Liver (tissue), 9 donors: Measurements from ENCODE around the gene DBP. TPM values are rescaled to one million over a fixed set of nuclear protein-coding genes. Genes with fewer than 3 reads are reported as not detected.

Source experiments
- DNase-seq: peaks from one replicate; pipeline ENCODE4 v3.0.0-alpha.2; 2017; ENCODE audit warnings: low spot score
- H3K27ac ChIP-seq, 2 donors: one replicate each; pipeline ENCODE4 v1.7.0; 2013; ENCODE audit warnings: inconsistent platforms in 2 of 2, low read length in 2 of 2, control low read depth in 1 of 2, low read depth in 1 of 2, mild to moderate bottlenecking in 1 of 2
- H3K27me3 ChIP-seq, 4 donors: one replicate each; pipeline versions ENCODE4 v1.6.1 to v1.7.0; 2013; ENCODE audit warnings: low read length in 3 of 4, inconsistent platforms in 1 of 4, mild to moderate bottlenecking in 1 of 4, moderate library complexity in 1 of 4; ENCODE audit not compliant: control insufficient read depth in 4 of 4, insufficient read depth in 4 of 4
- H3K36me3 ChIP-seq, 4 donors: one replicate each; pipeline versions ENCODE4 v1.6.1 to v1.7.0; 2013; ENCODE audit warnings: low read length in 3 of 4, mild to moderate bottlenecking in 3 of 4, low read depth in 1 of 4, moderate library complexity in 1 of 4; ENCODE audit not compliant: control insufficient read depth in 4 of 4, insufficient read depth in 3 of 4
- H3K4me1 ChIP-seq, 4 donors: one replicate each; pipeline versions ENCODE4 v1.6.1 to v1.7.0; 2013; ENCODE audit warnings: low read length in 3 of 4, mild to moderate bottlenecking in 3 of 4, moderate library complexity in 1 of 4; ENCODE audit not compliant: control insufficient read depth in 4 of 4, insufficient read depth in 4 of 4
- H3K4me3 ChIP-seq, 3 donors: one replicate each; pipeline versions ENCODE4 v1.6.1 to v1.7.0; 2013; ENCODE audit warnings: low read length in 3 of 3, control low read depth in 1 of 3, low read depth in 1 of 3, mild to moderate bottlenecking in 1 of 3
- H3K9ac ChIP-seq, 2 donors: one replicate each; pipeline ENCODE4 v1.7.0; 2013; ENCODE audit warnings: low read length in 2 of 2, mild to moderate bottlenecking in 2 of 2, moderate library complexity in 2 of 2, control low read depth in 1 of 2, low read depth in 1 of 2
- H3K9me3 ChIP-seq, 4 donors: one replicate each; pipeline versions ENCODE4 v1.6.1 to v1.7.0; 2013; ENCODE audit warnings: low read length in 3 of 4; ENCODE audit not compliant: control insufficient read depth in 4 of 4
- ATF3 ChIP-seq: IDR thresholded peaks from 2 replicates; pipeline ENCODE4 v1.6.1; 2016; ENCODE audit warnings: antibody characterized with exemption
- CTCF ChIP-seq: fragments of 150-350 bp; IDR thresholded peaks from 2 replicates; pipeline ENCODE4 v1.5.1; 2017; ENCODE audit warnings: improper control_type of control experiment, low read depth, low read length; ENCODE audit not compliant: missing input control
- EGR1 ChIP-seq, 2 donors: IDR thresholded peaks; 2 replicates each; pipeline ENCODE4 v1.6.1; 2016 to 2018; ENCODE audit warnings: antibody characterized with exemption in 2 of 2, low read depth in 2 of 2
- FOXA1 ChIP-seq: IDR thresholded peaks from 2 replicates; pipeline ENCODE4 v1.6.1; 2016; ENCODE audit warnings: antibody characterized with exemption
- FOXA2 ChIP-seq: IDR thresholded peaks from 2 replicates; pipeline ENCODE4 v1.6.1; 2016; ENCODE audit warnings: antibody characterized with exemption
- GABPA ChIP-seq, 2 donors: IDR thresholded peaks in 1 of 2; conservative IDR thresholded peaks in 1 of 2; 2 replicates each; pipeline ENCODE4 v1.6.1; 2016; ENCODE audit warnings: antibody characterized with exemption in 2 of 2, mild to moderate bottlenecking in 1 of 2, moderate library complexity in 1 of 2
- HNF4A ChIP-seq, 2 donors: conservative IDR thresholded peaks; 2 replicates each; pipeline ENCODE4 v1.6.1; 2016; ENCODE audit warnings: antibody characterized with exemption in 2 of 2, mild to moderate bottlenecking in 2 of 2
- HNF4G ChIP-seq: IDR thresholded peaks from 2 replicates; pipeline ENCODE4 v1.6.1; 2016; ENCODE audit warnings: antibody characterized with exemption
- JUND ChIP-seq, 2 donors: IDR thresholded peaks; 2 replicates each; pipeline ENCODE4 v1.6.1; 2016; ENCODE audit warnings: antibody characterized with exemption in 2 of 2
- MAX ChIP-seq: IDR thresholded peaks from 2 replicates; pipeline ENCODE4 v1.6.1; 2016; ENCODE audit warnings: antibody characterized with exemption
- NR2F2 ChIP-seq: IDR thresholded peaks from 2 replicates; pipeline ENCODE4 v1.6.1; 2016; ENCODE audit warnings: antibody characterized with exemption
- RAD21 ChIP-seq, 2 donors: IDR thresholded peaks; 2 replicates each; pipeline ENCODE4 v1.6.1; 2016; ENCODE audit warnings: antibody characterized with exemption in 2 of 2, mild to moderate bottlenecking in 2 of 2
- REST ChIP-seq: IDR thresholded peaks from 2 replicates; pipeline ENCODE4 v1.6.1; 2016; ENCODE audit warnings: antibody characterized with exemption, mild to moderate bottlenecking
- RXRA ChIP-seq, 2 donors: IDR thresholded peaks; 2 replicates each; pipeline ENCODE4 v1.6.1; 2017 to 2018; ENCODE audit warnings: antibody characterized with exemption in 2 of 2, mild to moderate bottlenecking in 1 of 2
- SP1 ChIP-seq: IDR thresholded peaks from 2 replicates; pipeline ENCODE4 v1.6.1; 2018; ENCODE audit warnings: antibody characterized with exemption, mild to moderate bottlenecking
- TAF1 ChIP-seq: conservative IDR thresholded peaks from 2 replicates; pipeline ENCODE4 v1.6.1; 2016; ENCODE audit warnings: antibody characterized with exemption, mild to moderate bottlenecking
- YY1 ChIP-seq: IDR thresholded peaks from 2 replicates; pipeline ENCODE4 v1.6.1; 2016; ENCODE audit warnings: antibody characterized with exemption, mild to moderate bottlenecking
- ZBTB33 ChIP-seq: IDR thresholded peaks from 2 replicates; pipeline ENCODE4 v1.6.1; 2016; ENCODE audit warnings: antibody characterized with exemption
- WGBS: extraction: QIAGEN DNeasy Blood & Tissue Kit; methylation state at CpG from one replicate; pipeline ENCODE4 v1.1.7; 2013; 5-methylcytosine and 5-hydroxymethylcytosine counted together
- polyA plus RNA-seq, 2 donors: library from polyadenylated mRNA; stranded (reverse) in 1 of 2; unstranded in 1 of 2; fragments of 200-250 nt in 1 of 2; fragments of >200 nt in 1 of 2; fragmentation: Nextera tagmentation in 1 of 2; extraction: Ambion mirVana in 1 of 2; gene quantifications; one replicate each; pipeline versions ENCODE4 v1.2.1 to v1.2.3, GENCODE V29; 2013 to 2015
- total RNA-seq, 2 donors: library from RNA; depleted of rRNA; stranded (reverse); fragments of >200 nt; gene quantifications; one replicate each; pipeline ENCODE4 v1.2.3, GENCODE V29; 2014
- donor health status: healthy.
- donor health status: healthy.
- donor health status: healthy.
- donor health status: healthy.
- donor health status: healthy.

The DBP gene
- total and polyA plus RNA-seq, 4 donors: 1.2 to 4.5 (median 1.8) TPM

- DNase-seq: peak; percentile 64
- TF ChIP-seq YY1 (no peak), ZBTB33 (no peak), GABPA (IDR thresholded peaks at IDR 0.05 in 1 of 2, conservative IDR thresholded peaks at IDR 0.05 in 1 of 2) (no peak), HNF4A (conservative IDR thresholded peaks at IDR 0.05) (peak in 1 of 2 donors; percentile 3)
- peak overlapping the region; percentile 21 to 59 (median 57) for H3K4me3 ChIP-seq
- no peaks in the 10 kb centered on the region for H3K36me3 ChIP-seq
- 29% methylated on average over 24 of the region's 24 CpGs for WGBS
- H3K9me3 ChIP-seq: no peaks in the 10 kb centered on the region
- H3K9ac ChIP-seq: peak overlapping the region in 1 of 2 donors; percentile 60
- H3K27me3 ChIP-seq: no peaks in the 10 kb centered on the region
- H3K4me1 ChIP-seq: peaks cover 10 to 56% (median 40%) of the 10 kb centered on the region in 4 donors
- peak overlapping the region; percentile 20 to 76 for H3K27ac ChIP-seq
Observed at GRCh38 chr19:48624791-48625723, 12.1 kb downstream of the DBP start.

GRCh38 chr19:48624067-48624594 is 13.0 kb downstream of the DBP start:
- H3K27me3 ChIP-seq: no peaks in the 10 kb centered on the region
- H3K9ac ChIP-seq: peak overlapping the region; percentile 60 to 66
- peak overlapping the region; percentile 58 to 76 for H3K27ac ChIP-seq
- H3K4me3 ChIP-seq: peak overlapping the region; percentile 57 to 60 (median 59)
- H3K9me3 ChIP-seq: no peaks in the 10 kb centered on the region
- DNase-seq: peak; percentile 97
- H3K4me1 ChIP-seq: peaks cover 10 to 60% (median 45%) of the 10 kb centered on the region in 4 donors
- 1% methylated on average over 40 of the region's 40 CpGs for WGBS
- H3K36me3 ChIP-seq: no peaks in the 10 kb centered on the region
- no peak for TF ChIP-seq RXRA (IDR thresholded peaks at IDR 0.05)
- no peak for TF ChIP-seq FOXA2
- no peak for TF ChIP-seq GABPA (IDR thresholded peaks at IDR 0.05 in 1 of 2, conservative IDR thresholded peaks at IDR 0.05 in 1 of 2)
- TF ChIP-seq CTCF: no peak
- TF ChIP-seq ATF3: no peak
- no peak for TF ChIP-seq JUND (IDR thresholded peaks at IDR 0.05)
- TF ChIP-seq HNF4A (conservative IDR thresholded peaks at IDR 0.05): no peak
- TF ChIP-seq HNF4G: no peak
- peak; percentile 30 for TF ChIP-seq REST
- TF ChIP-seq EGR1 (IDR thresholded peaks at IDR 0.05; ENCODE audit: low read depth in 2 of 2): no peak
- TF ChIP-seq FOXA1: no peak
- TF ChIP-seq NR2F2: no peak
- TF ChIP-seq RAD21 (IDR thresholded peaks at IDR 0.05): no peak
- TF ChIP-seq SP1: peak; percentile 81
- TF ChIP-seq TAF1: no peak
- TF ChIP-seq ZBTB33: peak; percentile 68
- peak; percentile 100 for TF ChIP-seq YY1
- TF ChIP-seq MAX: no peak
